ENCODE results near the gene MYH15. TPM values are rescaled to one million over a fixed set of nuclear protein-coding genes. Genes with fewer than 3 reads are reported as not detected.
A peak's percentile ranks its signal among the peaks of the same experiment; 100 is the strongest.

MYH15 gene
- total RNA-seq, 2 donors from 2014 or later: 0.07 to 0.15 TPM

DNA sequence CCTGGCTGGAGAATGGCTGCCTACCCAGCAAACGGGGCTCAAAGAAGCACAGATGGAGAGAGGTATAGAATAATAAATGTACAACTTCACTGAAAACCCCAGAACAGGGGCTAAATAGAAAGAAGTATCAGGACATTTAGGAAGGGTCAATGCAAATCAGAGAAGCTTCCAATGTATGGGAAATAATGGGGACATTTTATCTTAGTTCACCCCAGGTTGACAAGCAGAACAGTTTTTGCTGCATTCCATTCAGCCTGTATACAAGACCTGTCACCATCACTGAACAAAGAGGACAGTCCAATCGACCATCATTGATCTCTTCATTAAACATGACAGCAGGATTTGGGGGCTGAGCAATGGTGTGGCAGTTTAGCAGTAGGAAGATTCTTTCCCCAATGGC lies 68.1 kb downstream of the MYH15 start:
- H3K27me3 Mint-ChIP-seq (ENCODE audit: insufficient read depth): no peaks in the 10 kb centered on the region
- TF ChIP-seq, protein P1, sequence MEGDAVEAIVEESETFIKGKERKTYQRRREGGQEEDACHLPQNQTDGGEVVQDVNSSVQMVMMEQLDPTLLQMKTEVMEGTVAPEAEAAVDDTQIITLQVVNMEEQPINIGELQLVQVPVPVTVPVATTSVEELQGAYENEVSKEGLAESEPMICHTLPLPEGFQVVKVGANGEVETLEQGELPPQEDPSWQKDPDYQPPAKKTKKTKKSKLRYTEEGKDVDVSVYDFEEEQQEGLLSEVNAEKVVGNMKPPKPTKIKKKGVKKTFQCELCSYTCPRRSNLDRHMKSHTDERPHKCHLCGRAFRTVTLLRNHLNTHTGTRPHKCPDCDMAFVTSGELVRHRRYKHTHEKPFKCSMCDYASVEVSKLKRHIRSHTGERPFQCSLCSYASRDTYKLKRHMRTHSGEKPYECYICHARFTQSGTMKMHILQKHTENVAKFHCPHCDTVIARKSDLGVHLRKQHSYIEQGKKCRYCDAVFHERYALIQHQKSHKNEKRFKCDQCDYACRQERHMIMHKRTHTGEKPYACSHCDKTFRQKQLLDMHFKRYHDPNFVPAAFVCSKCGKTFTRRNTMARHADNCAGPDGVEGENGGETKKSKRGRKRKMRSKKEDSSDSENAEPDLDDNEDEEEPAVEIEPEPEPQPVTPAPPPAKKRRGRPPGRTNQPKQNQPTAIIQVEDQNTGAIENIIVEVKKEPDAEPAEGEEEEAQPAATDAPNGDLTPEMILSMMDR (conservative IDR thresholded peaks at IDR 0.05): no peak
- no peak overlapping the region for H3K27ac Mint-ChIP-seq
- H3K4me1 Mint-ChIP-seq: peaks cover 11% of the 10 kb centered on the region
- Histone ChIP-seq H3K36me3 (ENCODE audit: control insufficient read depth, insufficient read depth, low read length) (no peaks in the 10 kb centered on the region), H3K4me1 (ENCODE audit: control insufficient read depth, insufficient read depth, low read length) (no peaks in the 10 kb centered on the region), H3K27ac (ENCODE audit: low read depth, low read length) (no peak overlapping the region), H3K9ac (ENCODE audit: extremely low read depth, low read length, poor library complexity, severe bottlenecking) (no peak overlapping the region), H3K27me3 (ENCODE audit: control insufficient read depth, insufficient read depth, low read length, poor library complexity, severe bottlenecking) (no peaks in the 10 kb centered on the region), H3K4me3 (ENCODE audit: low read length) (no peak overlapping the region), H3K9me3 (ENCODE audit: control insufficient read depth, low read length) (peaks cover 15% of the 10 kb centered on the region)
- no peaks in the 10 kb centered on the region for H3K36me3 Mint-ChIP-seq (ENCODE audit: low read depth)
- no peak for DNase-seq
- 50 to 84% methylated on average over 1 to 2 of the region's 2 CpGs for WGBS, 2 experiments (ENCODE audit: insufficient coverage in 1 of 2, insufficient read length in 1 of 2)
- no peak overlapping the region for H3K4me3 Mint-ChIP-seq
- H3K9me3 Mint-ChIP-seq: peaks cover 17% of the 10 kb centered on the region

DNA sequence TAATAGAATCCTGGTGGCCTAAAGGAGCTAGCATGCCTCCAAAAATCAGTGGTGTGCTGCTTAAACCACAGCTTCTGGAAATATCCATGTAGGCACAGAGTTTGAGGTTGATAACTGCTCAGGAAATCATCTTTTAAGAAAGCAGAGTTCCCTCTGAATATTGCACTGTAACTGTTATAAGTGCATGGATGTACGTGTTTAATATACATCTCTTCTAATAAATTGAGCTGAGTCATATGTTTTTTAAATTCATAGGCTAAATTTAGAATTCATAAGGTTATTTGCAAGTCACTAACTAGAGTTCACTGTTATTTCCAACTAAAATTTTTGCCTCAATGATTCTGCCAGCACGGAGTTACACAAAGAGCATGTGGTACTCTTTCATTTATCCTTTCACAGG lies 68.9 kb downstream of the MYH15 start:
- peaks cover 9% of the 10 kb centered on the region for H3K9me3 Mint-ChIP-seq
- Histone ChIP-seq H3K27me3 (ENCODE audit: control insufficient read depth, insufficient read depth, low read length, poor library complexity, severe bottlenecking) (no peaks in the 10 kb centered on the region), H3K4me1 (ENCODE audit: control insufficient read depth, insufficient read depth, low read length) (no peaks in the 10 kb centered on the region), H3K36me3 (ENCODE audit: control insufficient read depth, insufficient read depth, low read length) (no peaks in the 10 kb centered on the region), H3K9ac (ENCODE audit: extremely low read depth, low read length, poor library complexity, severe bottlenecking) (no peak overlapping the region), H3K27ac (ENCODE audit: low read depth, low read length) (peak overlapping the region; percentile 40), H3K4me3 (ENCODE audit: low read length) (no peak overlapping the region), H3K9me3 (ENCODE audit: control insufficient read depth, low read length) (peaks cover 8% of the 10 kb centered on the region)
- WGBS, 2 experiments (ENCODE audit: insufficient coverage in 1 of 2, insufficient read length in 1 of 2): 80% methylated on average over 1 to 2 of the region's 2 CpGs
- no peaks in the 10 kb centered on the region for H3K27me3 Mint-ChIP-seq (ENCODE audit: insufficient read depth)
- H3K4me3 Mint-ChIP-seq: no peak overlapping the region
- H3K36me3 Mint-ChIP-seq (ENCODE audit: low read depth): no peaks in the 10 kb centered on the region
- H3K4me1 Mint-ChIP-seq: peaks cover 11% of the 10 kb centered on the region
- DNase-seq: no peak
- H3K27ac Mint-ChIP-seq: no peak overlapping the region
- TF ChIP-seq, protein P1 (conservative IDR thresholded peaks at IDR 0.05): no peak

DNA sequence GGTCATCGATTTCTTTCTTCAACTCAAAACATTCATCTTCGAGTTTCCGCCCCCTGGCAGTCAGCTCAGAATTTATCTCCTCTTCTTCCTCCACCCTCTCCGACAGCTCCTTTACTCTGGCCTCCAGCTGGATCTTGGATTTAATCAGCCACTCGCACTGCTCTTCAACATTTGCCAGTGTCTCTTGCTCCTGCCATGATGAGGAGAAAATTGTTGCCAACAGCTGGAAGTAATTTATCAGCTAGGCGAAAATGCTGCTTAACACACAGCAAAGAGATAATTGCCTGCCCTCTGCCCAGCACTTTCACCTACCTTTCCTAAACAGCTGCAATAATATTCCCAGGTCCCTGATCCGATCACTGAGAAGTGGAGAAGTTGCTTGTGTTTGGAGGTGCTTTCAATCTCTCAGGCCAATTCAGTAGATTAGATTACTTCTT lies 69.3 kb downstream of the MYH15 start:
- Histone ChIP-seq H3K4me1 (ENCODE audit: control insufficient read depth, insufficient read depth, low read length) (no peaks in the 10 kb centered on the region), H3K36me3 (ENCODE audit: control insufficient read depth, insufficient read depth, low read length) (no peaks in the 10 kb centered on the region), H3K9me3 (ENCODE audit: control insufficient read depth, low read length) (peaks cover 4% of the 10 kb centered on the region), H3K9ac (ENCODE audit: extremely low read depth, low read length, poor library complexity, severe bottlenecking) (no peak overlapping the region), H3K27ac (ENCODE audit: low read depth, low read length) (peak overlapping the region; percentile 40), H3K4me3 (ENCODE audit: low read length) (no peak overlapping the region), H3K27me3 (ENCODE audit: control insufficient read depth, insufficient read depth, low read length, poor library complexity, severe bottlenecking) (no peaks in the 10 kb centered on the region)
- TF ChIP-seq, protein P1 (conservative IDR thresholded peaks at IDR 0.05): no peak
- Mint-ChIP-seq H3K9me3 (peaks cover 5% of the 10 kb centered on the region), H3K27ac (no peak overlapping the region), H3K4me1 (peaks cover 11% of the 10 kb centered on the region), H3K27me3 (ENCODE audit: insufficient read depth) (no peaks in the 10 kb centered on the region), H3K36me3 (ENCODE audit: low read depth) (no peaks in the 10 kb centered on the region), H3K4me3 (no peak overlapping the region)
- 80 to 81% methylated on average over 5 to 7 of the region's 7 CpGs for WGBS, 2 experiments (ENCODE audit: insufficient coverage in 1 of 2, insufficient read length in 1 of 2)
- peak; percentile 46 for DNase-seq
